ENCODE measurements around the gene NR2F2. TPM values are rescaled to one million over a fixed set of nuclear protein-coding genes. Genes with fewer than 3 reads are reported as not detected.

NR2F2 gene
- total RNA-seq, 6 experiments from 2014 or later, result 120 to 168 (median 142) TPM

DNA sequence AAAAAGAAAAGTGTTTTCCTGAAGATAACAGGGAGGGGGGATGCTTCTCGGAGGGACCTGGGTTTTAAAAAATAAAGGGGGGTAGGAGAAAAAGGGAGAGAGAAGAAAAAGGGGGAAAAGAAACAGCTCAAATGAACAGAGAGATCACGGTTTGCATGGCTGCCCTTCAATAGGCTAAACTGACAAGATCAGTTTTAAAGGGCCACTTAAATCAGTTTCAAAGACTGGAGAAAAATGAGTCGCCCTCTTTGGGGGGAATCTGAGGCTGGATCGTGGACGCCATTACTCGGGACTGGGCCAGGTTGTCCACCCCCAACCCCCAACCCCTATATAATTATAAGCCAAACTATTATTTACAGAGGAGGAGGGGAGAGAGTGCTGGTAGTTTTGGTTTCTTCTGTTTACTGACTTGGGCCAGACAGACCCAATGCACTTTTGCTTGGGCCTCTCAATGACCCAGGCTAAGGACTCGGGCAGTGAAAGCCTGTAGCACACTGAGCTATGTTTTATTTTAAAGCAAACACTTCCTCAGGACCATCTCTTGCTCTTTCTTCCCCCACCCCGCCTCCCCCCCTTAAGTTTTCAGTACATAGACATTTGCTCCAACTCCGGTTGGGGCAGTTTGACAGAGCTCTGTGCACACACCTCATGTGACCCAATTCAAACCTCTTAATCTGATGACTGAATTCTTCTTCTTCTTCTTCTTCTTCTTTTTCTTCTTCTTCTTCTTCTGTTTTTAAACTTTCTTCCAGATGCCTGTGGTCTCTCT is 6.3 kb downstream of the NR2F2 start:
- H3K9me3 Mint-ChIP-seq, result peaks cover 14% of the 10 kb centered on the region
- H3K36me3 Mint-ChIP-seq (ENCODE audit: low read depth), result peaks cover 95% of the 10 kb centered on the region
- DNase-seq, result no peak
- H3K27ac Mint-ChIP-seq, result peak overlapping the region; percentile 95
- peaks cover 27% of the 10 kb centered on the region for H3K27me3 Mint-ChIP-seq (ENCODE audit: insufficient read depth)
- peak overlapping the region; percentile 94 for H3K4me3 Mint-ChIP-seq
- TF ChIP-seq, protein P1, sequence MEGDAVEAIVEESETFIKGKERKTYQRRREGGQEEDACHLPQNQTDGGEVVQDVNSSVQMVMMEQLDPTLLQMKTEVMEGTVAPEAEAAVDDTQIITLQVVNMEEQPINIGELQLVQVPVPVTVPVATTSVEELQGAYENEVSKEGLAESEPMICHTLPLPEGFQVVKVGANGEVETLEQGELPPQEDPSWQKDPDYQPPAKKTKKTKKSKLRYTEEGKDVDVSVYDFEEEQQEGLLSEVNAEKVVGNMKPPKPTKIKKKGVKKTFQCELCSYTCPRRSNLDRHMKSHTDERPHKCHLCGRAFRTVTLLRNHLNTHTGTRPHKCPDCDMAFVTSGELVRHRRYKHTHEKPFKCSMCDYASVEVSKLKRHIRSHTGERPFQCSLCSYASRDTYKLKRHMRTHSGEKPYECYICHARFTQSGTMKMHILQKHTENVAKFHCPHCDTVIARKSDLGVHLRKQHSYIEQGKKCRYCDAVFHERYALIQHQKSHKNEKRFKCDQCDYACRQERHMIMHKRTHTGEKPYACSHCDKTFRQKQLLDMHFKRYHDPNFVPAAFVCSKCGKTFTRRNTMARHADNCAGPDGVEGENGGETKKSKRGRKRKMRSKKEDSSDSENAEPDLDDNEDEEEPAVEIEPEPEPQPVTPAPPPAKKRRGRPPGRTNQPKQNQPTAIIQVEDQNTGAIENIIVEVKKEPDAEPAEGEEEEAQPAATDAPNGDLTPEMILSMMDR (IDR thresholded peaks at IDR 0.05), result no peak
- peaks cover 42% of the 10 kb centered on the region for H3K4me1 Mint-ChIP-seq (ENCODE audit: low read depth)

DNA sequence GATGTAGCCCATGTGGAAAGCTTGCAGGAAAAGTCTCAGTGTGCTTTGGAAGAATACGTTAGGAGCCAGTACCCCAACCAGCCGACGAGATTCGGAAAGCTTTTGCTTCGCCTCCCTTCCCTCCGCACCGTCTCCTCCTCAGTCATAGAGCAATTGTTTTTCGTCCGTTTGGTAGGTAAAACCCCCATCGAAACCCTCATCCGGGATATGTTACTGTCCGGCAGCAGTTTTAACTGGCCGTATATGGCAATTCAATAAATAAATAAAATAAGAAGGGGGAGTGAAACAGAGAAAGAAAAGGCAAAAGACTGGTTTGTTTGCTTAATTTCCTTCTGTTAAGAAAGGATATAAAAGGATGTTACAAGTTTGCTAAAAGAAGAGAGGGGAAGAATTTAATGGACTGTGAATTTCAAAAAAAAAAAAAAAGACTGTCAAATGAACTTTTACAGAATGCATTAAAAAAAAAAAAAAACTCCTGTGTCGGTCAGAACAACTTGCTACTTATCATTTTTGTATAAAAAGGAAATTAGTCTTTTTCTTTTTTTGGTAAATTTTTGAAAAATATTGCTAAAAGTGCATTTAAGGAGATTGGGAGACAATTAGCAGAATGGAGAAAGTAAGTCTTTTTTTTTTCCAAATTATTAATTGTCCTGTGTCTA is 7.0 kb downstream of the NR2F2 start:
- peak overlapping the region; percentile 94 for H3K4me3 Mint-ChIP-seq
- peaks cover 95% of the 10 kb centered on the region for H3K36me3 Mint-ChIP-seq (ENCODE audit: low read depth)
- TF ChIP-seq, protein P1 (IDR thresholded peaks at IDR 0.05), result no peak
- peaks cover 24% of the 10 kb centered on the region for H3K27me3 Mint-ChIP-seq (ENCODE audit: insufficient read depth)
- DNase-seq, result no peak
- H3K27ac Mint-ChIP-seq, result peak overlapping the region; percentile 95
- peaks cover 11% of the 10 kb centered on the region for H3K9me3 Mint-ChIP-seq
- peaks cover 48% of the 10 kb centered on the region for H3K4me1 Mint-ChIP-seq (ENCODE audit: low read depth)

DNA sequence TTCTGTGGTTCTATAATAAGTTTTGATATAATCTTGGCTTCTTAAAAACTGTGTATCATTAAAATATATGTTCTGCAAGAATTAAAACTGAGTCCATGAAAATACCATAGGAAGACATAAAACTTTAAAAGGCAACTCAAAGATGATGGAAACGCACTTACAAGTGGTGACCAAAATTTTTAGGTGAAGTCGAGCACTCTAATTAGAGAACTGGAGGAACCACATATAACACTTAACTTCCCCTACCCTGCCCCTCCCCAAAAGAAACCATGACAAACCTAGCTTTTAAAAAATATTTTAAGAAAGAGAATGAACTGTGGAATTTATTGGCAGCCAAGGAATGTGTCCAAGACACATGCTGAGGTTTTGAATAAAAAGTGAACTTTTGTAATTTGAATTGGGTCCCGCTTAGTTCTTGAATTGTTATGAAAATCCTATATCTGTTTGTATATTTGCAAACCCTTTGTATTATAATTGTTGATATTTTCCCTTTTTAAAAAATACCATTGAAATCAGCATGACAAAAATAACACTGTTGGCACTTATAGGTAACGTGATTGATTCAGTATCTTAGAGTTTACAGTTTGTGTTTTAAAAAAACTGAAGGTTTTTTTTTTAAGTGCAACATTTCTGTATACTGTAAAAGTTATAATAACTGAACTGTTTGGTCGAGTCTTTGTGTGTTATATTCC is 7.7 kb downstream of the NR2F2 start:
- TF ChIP-seq, protein P1 (IDR thresholded peaks at IDR 0.05), result no peak
- peaks cover 4% of the 10 kb centered on the region for H3K9me3 Mint-ChIP-seq
- H3K4me1 Mint-ChIP-seq (ENCODE audit: low read depth), result peaks cover 56% of the 10 kb centered on the region
- peak overlapping the region; percentile 95 for H3K27ac Mint-ChIP-seq
- peak overlapping the region; percentile 94 for H3K4me3 Mint-ChIP-seq
- peaks cover 95% of the 10 kb centered on the region for H3K36me3 Mint-ChIP-seq (ENCODE audit: low read depth)
- no peak for DNase-seq
- peaks cover 20% of the 10 kb centered on the region for H3K27me3 Mint-ChIP-seq (ENCODE audit: insufficient read depth)

DNA sequence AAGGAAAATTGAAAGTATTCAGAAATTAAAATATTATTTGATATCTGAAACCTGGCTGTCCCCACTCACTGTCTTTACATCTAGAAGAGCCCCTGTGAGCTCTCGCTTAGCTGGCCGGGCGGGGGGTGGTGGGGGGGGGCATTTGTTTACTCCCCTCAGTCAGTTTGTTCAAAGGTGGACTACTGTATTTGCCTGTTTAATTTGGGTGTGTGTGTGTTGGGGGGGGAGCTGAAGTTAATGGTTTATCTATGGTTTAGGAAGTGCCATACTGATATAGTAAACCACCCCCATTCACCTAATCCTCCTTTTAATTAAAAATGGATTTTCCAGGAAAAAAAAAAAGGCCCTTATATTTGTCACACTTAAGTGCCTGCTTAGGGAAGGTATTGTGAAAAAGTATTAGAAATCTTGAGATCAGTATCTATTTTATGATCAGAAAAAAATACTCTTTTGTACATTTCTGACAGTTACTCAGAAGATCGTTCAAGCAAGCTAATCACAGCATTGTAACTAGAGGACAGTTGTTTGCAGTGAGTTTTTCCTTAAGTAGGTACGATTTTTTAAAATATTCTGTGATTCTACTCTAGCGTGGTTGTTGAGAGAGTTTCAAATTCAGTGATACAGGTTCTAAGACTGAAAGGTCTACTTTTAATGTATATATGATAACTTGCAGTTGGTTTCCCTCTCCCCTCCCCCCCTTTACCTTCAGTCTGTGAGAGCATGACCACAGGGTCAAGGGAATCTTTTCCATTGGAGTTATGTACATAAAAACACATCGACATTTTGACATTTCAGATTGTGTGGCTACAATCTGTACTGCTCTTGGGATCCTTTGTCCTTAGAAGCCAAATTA is 8.5 kb downstream of the NR2F2 start:
- H3K9me3 Mint-ChIP-seq, result no peaks in the 10 kb centered on the region
- H3K4me1 Mint-ChIP-seq (ENCODE audit: low read depth), result peaks cover 63% of the 10 kb centered on the region
- peaks cover 91% of the 10 kb centered on the region for H3K36me3 Mint-ChIP-seq (ENCODE audit: low read depth)
- H3K4me3 Mint-ChIP-seq, result peak overlapping the region; percentile 94
- peaks cover 16% of the 10 kb centered on the region for H3K27me3 Mint-ChIP-seq (ENCODE audit: insufficient read depth)
- TF ChIP-seq, protein P1 (IDR thresholded peaks at IDR 0.05), result no peak
- DNase-seq, result no peak
- H3K27ac Mint-ChIP-seq, result peak overlapping the region; percentile 95
